GM23338 (cell line): Measurements from ENCODE around the gene TRDMT1.

Source experiments
- CREB1 ChIP-seq: fragments of 250-450 bp; sonication (Bioruptor Pico); IDR thresholded peaks from 2 replicates; pipeline ENCODE4 v1.5.0; 2020; ENCODE audit warnings: low read depth, mild to moderate bottlenecking, moderate library complexity
- CTCF ChIP-seq, 2 experiments: fragments of 200-600 bp in 1 of 2; sonication (generic) in 1 of 2; conservative IDR thresholded peaks; 2 replicates each; pipeline versions ENCODE4 v1.5.1 to v1.6.1; 2016 to 2017; ENCODE audit warnings: antibody characterized with exemption in 2 of 2, low read depth in 2 of 2, mild to moderate bottlenecking in 2 of 2, moderate library complexity in 1 of 2
- ETS1 ChIP-seq: IDR thresholded peaks from 2 replicates; pipeline ENCODE4 v1.6.1; 2016; ENCODE audit warnings: antibody characterized with exemption
- EZH2 ChIP-seq: fragments of 200-600 bp; sonication (generic); IDR thresholded peaks from one replicate; pipeline ENCODE4 v1.8.0; 2017; ENCODE audit warnings: antibody characterized with exemption, mild to moderate bottlenecking, low read depth; ENCODE audit not compliant: unreplicated experiment
- EZH2phosphoT487 ChIP-seq: fragments of 200-600 bp; sonication (generic); IDR thresholded peaks from one replicate; pipeline ENCODE4 v1.8.1; 2018; ENCODE audit warnings: antibody characterized with exemption; ENCODE audit not compliant: unreplicated experiment
- POLR2AphosphoS5 ChIP-seq: IDR thresholded peaks from 2 replicates; pipeline ENCODE4 v1.6.1; 2016; ENCODE audit warnings: antibody characterized with exemption, low read depth
- REST ChIP-seq: IDR thresholded peaks from one replicate; pipeline ENCODE4 v1.6.1; 2018; ENCODE audit warnings: antibody characterized with exemption; ENCODE audit not compliant: unreplicated experiment
- ZNF331 ChIP-seq: fragments of 250-450 bp; sonication (Bioruptor Pico); IDR thresholded peaks from 2 replicates; pipeline ENCODE4 v1.5.0; 2020; ENCODE audit warnings: low read depth, mild to moderate bottlenecking, moderate library complexity

- TF ChIP-seq CTCF (conservative IDR thresholded peaks at IDR 0.05; ENCODE audit: low read depth in 2 of 2) (peak; percentile 36 to 60), POLR2AphosphoS5 (no peak), CREB1 (no peak), EZH2 (no peak), ETS1 (no peak), REST (no peak), ZNF331 (CRISPR knock-in tag) (no peak), EZH2phosphoT487 (no peak)
Measured at GRCh38 chr10:17235136-17235535, 33.7 kb upstream of the TRDMT1 start.
